HCT116 (cell line): Measurements from ENCODE around the gene ZSCAN26. TPM values are rescaled to one million over a fixed set of nuclear protein-coding genes. Genes with fewer than 3 reads are reported as not detected.

Source experiments
- ATAC-seq: fragments of 200-7000 bp; cut with Tn5 transposase; 2 replicates; pipeline ENCODE4 v1.9.1; 2020; ENCODE audit warnings: mild to moderate bottlenecking, moderate library complexity
- BruUV-seq: library from RNA; stranded (reverse); fragments of 400-500 nt; replicated peaks from 2 replicates; lab custom pipeline; 2021; lab: Mats Ljungman, UMichigan
- CTCF ChIA-PET: fragments of 300-600 bp; sonication (Branson Sonifier 250); formaldehyde crosslinking; loops from one replicate; lab custom pipeline; 2021; ENCODE audit warnings: antibody characterized with exemption; lab: Charles Lee
- POLR2A ChIA-PET: fragments of 300-600, 350-600 bp; sonication (Branson Sonifier 250); formaldehyde crosslinking; loops from one replicate; lab custom pipeline; 2021; ENCODE audit warnings: antibody characterized with exemption; lab: Charles Lee
- RAD21 ChIA-PET, 2 experiments: fragments of 300-600 bp; sonication (Branson Sonifier 250); formaldehyde crosslinking; loops; one replicate each; lab custom pipeline; 2023; ENCODE audit warnings: low total read pairs in 2 of 2; ENCODE audit not compliant: uncharacterized antibody in 2 of 2, unreplicated experiment in 2 of 2, low non-redundant PET in 1 of 2; lab: Charles Lee
- DNase-seq: peaks from one replicate; pipeline ENCODE4 v3.0.0-alpha.2; 2010; ENCODE audit warnings: low read depth, low spot score
- H2AFZ ChIP-seq: fragments of 200-600 bp; shearing (Covaris generic), sonication (generic); 2 replicates; pipeline ENCODE4 v1.6.1; 2017; ENCODE audit warnings: low read depth, mixed run types, mixed read lengths, antibody characterized with exemption, low read length; ENCODE audit not compliant: poor library complexity, severe bottlenecking
- H3K27ac ChIP-seq: 2 replicates; pipeline ENCODE4 v1.5.1; 2012; ENCODE audit warnings: low read depth, low read length
- H3K27me3 ChIP-seq: fragments of 200-600 bp; sonication (generic); 2 replicates; pipeline ENCODE4 v1.6.1; 2016; ENCODE audit warnings: mixed run types, low read length, mixed read lengths; ENCODE audit not compliant: insufficient read depth
- H3K36me3 ChIP-seq, 2 experiments: fragments of 200-500 bp in 1 of 2; fragments of 200-600 bp in 1 of 2; sonication (Bioruptor generic) in 1 of 2; sonication (generic) in 1 of 2; 2 replicates each; pipeline versions ENCODE4 v1.5.1 to v1.6.1; 2014 to 2016; ENCODE audit warnings: low read length in 2 of 2, inconsistent platforms in 1 of 2, mixed read lengths in 1 of 2, mixed run types in 1 of 2; ENCODE audit not compliant: insufficient read depth in 2 of 2, control insufficient read depth in 1 of 2
- H3K4me1 ChIP-seq, 2 experiments: fragments of 200-600 bp in 1 of 2; sonication (generic) in 1 of 2; 2 replicates each; pipeline versions ENCODE4 v1.5.1 to v1.6.1; 2012 to 2017; ENCODE audit warnings: low read length in 2 of 2, inconsistent platforms in 1 of 2, mild to moderate bottlenecking in 1 of 2, mixed read lengths in 1 of 2, mixed run types in 1 of 2, moderate library complexity in 1 of 2; ENCODE audit not compliant: insufficient read depth in 2 of 2, control insufficient read depth in 1 of 2
- H3K4me2 ChIP-seq: fragments of 200-600 bp; sonication (generic); 2 replicates; pipeline ENCODE4 v1.6.1; 2017; ENCODE audit warnings: mixed run types, low read length, mixed read lengths
- H3K4me3 ChIP-seq, 2 experiments: fragments of 200-600 bp in 1 of 2; sonication (generic) in 1 of 2; replicated peaks in 1 of 2; 2 replicates each; pipeline ENCODE4 v1.5.1; 2011 to 2016; ENCODE audit warnings: low read length in 2 of 2, control low read depth in 1 of 2, low read depth in 1 of 2, mild to moderate bottlenecking in 1 of 2, mixed read lengths in 1 of 2, mixed run types in 1 of 2
- H3K79me2 ChIP-seq: fragments of 200-600 bp; sonication (generic); 2 replicates; pipeline ENCODE4 v1.6.1; 2017; ENCODE audit warnings: mild to moderate bottlenecking, mixed run types, low read length, moderate library complexity, mixed read lengths; ENCODE audit not compliant: insufficient read depth
- H3K9ac ChIP-seq: fragments of 200-600 bp; sonication (generic); 2 replicates; pipeline ENCODE4 v1.6.1; 2016; ENCODE audit warnings: low read length, mixed read lengths
- H3K9me2 ChIP-seq: fragments of 200-600 bp; sonication (generic), shearing (Covaris generic); 2 replicates; pipeline ENCODE4 v1.6.1; 2017; ENCODE audit warnings: mixed run types, mild to moderate bottlenecking, moderate library complexity; ENCODE audit not compliant: insufficient read depth
- H3K9me3 ChIP-seq, 2 experiments: fragments of 200-500 bp in 1 of 2; fragments of 200-600 bp in 1 of 2; sonication (Bioruptor generic) in 1 of 2; sonication (generic) in 1 of 2; 2 replicates each; pipeline ENCODE4 v1.6.1; 2014 to 2017; ENCODE audit warnings: low read length in 2 of 2, mixed read lengths in 2 of 2, inconsistent platforms in 1 of 2, low read depth in 1 of 2, mild to moderate bottlenecking in 1 of 2, mixed run types in 1 of 2, moderate library complexity in 1 of 2; ENCODE audit not compliant: control insufficient read depth in 1 of 2, insufficient read depth in 1 of 2
- H4K20me1 ChIP-seq: fragments of 200-600 bp; sonication (generic), shearing (Covaris generic); 2 replicates; pipeline ENCODE4 v1.6.1; 2017; ENCODE audit warnings: mixed run types, mild to moderate bottlenecking, moderate library complexity; ENCODE audit not compliant: insufficient read depth
- CBX3 ChIP-seq: IDR thresholded peaks from 2 replicates; pipeline ENCODE4 v1.6.1; 2012; ENCODE audit warnings: low read depth
- CEBPB ChIP-seq: IDR thresholded peaks from 2 replicates; pipeline ENCODE4 v1.6.1; 2012; ENCODE audit warnings: low read depth
- EGR1 ChIP-seq: IDR thresholded peaks from 2 replicates; pipeline ENCODE4 v1.6.1; 2012; ENCODE audit warnings: low read depth
- ELF1 ChIP-seq: IDR thresholded peaks from 2 replicates; pipeline ENCODE4 v1.6.1; 2012; ENCODE audit warnings: low read depth, borderline replicate concordance
- EZH2phosphoT487 ChIP-seq: fragments of 200-600 bp; IDR thresholded peaks from 2 replicates; pipeline ENCODE4 v1.6.1; 2018; ENCODE audit warnings: antibody characterized with exemption, borderline replicate concordance
- FOSL1 ChIP-seq: IDR thresholded peaks from 2 replicates; pipeline ENCODE4 v1.6.1; 2012; ENCODE audit warnings: low read depth
- JUND ChIP-seq: IDR thresholded peaks from 2 replicates; pipeline ENCODE4 v1.6.1; 2012
- POLR2A ChIP-seq: IDR thresholded peaks from 2 replicates; pipeline ENCODE4 v1.7.0; 2011; ENCODE audit warnings: borderline replicate concordance; ENCODE audit not compliant: insufficient read depth, insufficient read length; ENCODE audit errors: extremely low read depth
- POLR2AphosphoS5 ChIP-seq: IDR thresholded peaks from 2 replicates; pipeline ENCODE4 v1.6.1; 2011; ENCODE audit warnings: mild to moderate bottlenecking, low read depth, low read length, moderate library complexity
- RAD21 ChIP-seq: IDR thresholded peaks from 2 replicates; pipeline ENCODE4 v1.6.1; 2012; ENCODE audit warnings: low read depth, mild to moderate bottlenecking
- SIN3A ChIP-seq: IDR thresholded peaks from 2 replicates; pipeline ENCODE4 v1.6.1; 2012; ENCODE audit warnings: low read depth
- TCF7L2 ChIP-seq: IDR thresholded peaks from 2 replicates; pipeline ENCODE4 v1.7.0; 2011; ENCODE audit warnings: borderline replicate concordance, inconsistent platforms; ENCODE audit not compliant: insufficient read depth, insufficient read length; ENCODE audit errors: extremely low read depth
- YY1 ChIP-seq: IDR thresholded peaks from 2 replicates; pipeline ENCODE4 v1.6.1; 2011; ENCODE audit warnings: low read length, low read depth, moderate library complexity, mild to moderate bottlenecking; ENCODE audit not compliant: insufficient replicate concordance; ENCODE audit errors: extremely low read depth
- ZFX ChIP-seq: fragments of 450-650 bp; IDR thresholded peaks from 2 replicates; pipeline ENCODE4 v1.6.1; 2017
- ZNF274 ChIP-seq: fragments of 200-500 bp; sonication (Bioruptor generic); IDR thresholded peaks from 2 replicates; pipeline ENCODE4 v1.6.1; 2014; ENCODE audit warnings: mild to moderate bottlenecking, low read depth, low read length, inconsistent platforms
- intact Hi-C: fragments of 100-400 bp; cut with micrococcal nuclease; formaldehyde crosslinking; loops from 2 replicates; pipeline ENCODE4 v1.10.0; 2022
- total RNA-seq: library from RNA; stranded (reverse); gene quantifications from one replicate; pipeline ENCODE4 v1.2.1, GENCODE V29; 2021; ENCODE audit not compliant: unreplicated experiment
- TF ChIP-seq, protein P1 (sequence below): IDR thresholded peaks from 2 replicates; pipeline ENCODE4 v1.6.1; 2012
- TF ChIP-seq, protein P2 (sequence below): IDR thresholded peaks from 2 replicates; pipeline ENCODE4 v1.6.1; 2011; ENCODE audit warnings: mild to moderate bottlenecking, low read length, moderate library complexity; ENCODE audit not compliant: insufficient replicate concordance; ENCODE audit errors: extremely low read depth
- TF ChIP-seq, protein P3 (sequence below): IDR thresholded peaks from 2 replicates; pipeline ENCODE4 v1.6.1; 2012

The ZSCAN26 gene
- total RNA-seq, 1 experiment from 2014 or later: 10.3 TPM

DNA sequence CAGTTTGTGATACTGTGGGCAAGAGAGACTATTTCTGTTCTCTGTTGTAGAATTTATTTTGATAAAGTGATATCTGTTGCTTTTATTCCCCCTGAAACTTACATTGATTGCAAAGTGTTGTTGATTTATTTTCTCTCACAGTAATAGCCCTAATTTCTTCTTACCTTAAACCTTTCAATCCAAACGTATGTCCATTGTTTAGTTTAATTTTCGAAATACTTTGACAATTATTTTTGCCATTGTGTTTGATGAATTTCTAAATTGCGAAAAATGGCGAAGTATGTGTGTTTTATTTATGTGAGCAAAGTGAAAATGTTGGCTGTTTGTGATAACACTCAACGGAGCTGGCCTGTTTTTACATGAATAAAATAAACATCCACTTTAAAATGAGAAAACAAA lies 381 bp upstream of the ZSCAN26 start:
- no peaks in the 10 kb centered on the region for H3K9me2 ChIP-seq
- POLR2A ChIA-PET: interaction anchor here (0.6 to 2.3 kb wide), 7 partner anchors 13 to 428 kb away, joined by 3 to 13 read pairs (median 4); partner anchors contain the start of genes ZKSCAN3, ZKSCAN4 and ZKSCAN8
- no peak for TF ChIP-seq FOSL1
- no peak for TF ChIP-seq CBX3
- TF ChIP-seq EGR1: no peak
- no peak for TF ChIP-seq CEBPB
- TF ChIP-seq, protein P1, sequence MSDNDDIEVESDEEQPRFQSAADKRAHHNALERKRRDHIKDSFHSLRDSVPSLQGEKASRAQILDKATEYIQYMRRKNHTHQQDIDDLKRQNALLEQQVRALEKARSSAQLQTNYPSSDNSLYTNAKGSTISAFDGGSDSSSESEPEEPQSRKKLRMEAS: no peak
- TF ChIP-seq ELF1: no peak
- no peak for TF ChIP-seq POLR2AphosphoS5
- no peak for TF ChIP-seq TCF7L2
- TF ChIP-seq POLR2A: no peak
- no peak for TF ChIP-seq JUND
- TF ChIP-seq, protein P2, sequence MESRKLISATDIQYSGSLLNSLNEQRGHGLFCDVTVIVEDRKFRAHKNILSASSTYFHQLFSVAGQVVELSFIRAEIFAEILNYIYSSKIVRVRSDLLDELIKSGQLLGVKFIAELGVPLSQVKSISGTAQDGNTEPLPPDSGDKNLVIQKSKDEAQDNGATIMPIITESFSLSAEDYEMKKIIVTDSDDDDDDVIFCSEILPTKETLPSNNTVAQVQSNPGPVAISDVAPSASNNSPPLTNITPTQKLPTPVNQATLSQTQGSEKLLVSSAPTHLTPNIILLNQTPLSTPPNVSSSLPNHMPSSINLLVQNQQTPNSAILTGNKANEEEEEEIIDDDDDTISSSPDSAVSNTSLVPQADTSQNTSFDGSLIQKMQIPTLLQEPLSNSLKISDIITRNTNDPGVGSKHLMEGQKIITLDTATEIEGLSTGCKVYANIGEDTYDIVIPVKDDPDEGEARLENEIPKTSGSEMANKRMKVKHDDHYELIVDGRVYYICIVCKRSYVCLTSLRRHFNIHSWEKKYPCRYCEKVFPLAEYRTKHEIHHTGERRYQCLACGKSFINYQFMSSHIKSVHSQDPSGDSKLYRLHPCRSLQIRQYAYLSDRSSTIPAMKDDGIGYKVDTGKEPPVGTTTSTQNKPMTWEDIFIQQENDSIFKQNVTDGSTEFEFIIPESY: no peak
- TF ChIP-seq ZNF274: no peak
- TF ChIP-seq EZH2phosphoT487: no peak
- TF ChIP-seq RAD21: no peak
- TF ChIP-seq ZFX: no peak
- no peak for TF ChIP-seq YY1
- TF ChIP-seq, protein P3, sequence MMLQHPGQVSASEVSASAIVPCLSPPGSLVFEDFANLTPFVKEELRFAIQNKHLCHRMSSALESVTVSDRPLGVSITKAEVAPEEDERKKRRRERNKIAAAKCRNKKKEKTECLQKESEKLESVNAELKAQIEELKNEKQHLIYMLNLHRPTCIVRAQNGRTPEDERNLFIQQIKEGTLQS: no peak
- no peak for TF ChIP-seq SIN3A
- H3K27me3 ChIP-seq: no peaks in the 10 kb centered on the region
- H3K27ac ChIP-seq: peak overlapping the region; percentile 71
- peak overlapping the region; percentile 76 for H3K9ac ChIP-seq
- H2AFZ ChIP-seq: peak overlapping the region; percentile 83
- RAD21 ChIA-PET: interaction anchor here (1.0 to 1.8 kb wide), 2 partner anchors 14 kb away, joined by 5 read pairs; partner anchors contain the start of gene ZKSCAN4 (in 2 of the 2)
- peaks cover 11 to 39% of the 10 kb centered on the region in 2 experiments for H3K4me1 ChIP-seq
- ATAC-seq (no peak), DNase-seq (no peak)
- peak overlapping the region; percentile 83 to 86 for H3K4me3 ChIP-seq
- peaks cover 18% of the 10 kb centered on the region for H3K79me2 ChIP-seq
- H3K4me2 ChIP-seq: peak overlapping the region; percentile 86
- H3K9me3 ChIP-seq: no peaks in the 10 kb centered on the region
- H4K20me1 ChIP-seq: no peaks in the 10 kb centered on the region
- intact Hi-C loops: loop anchor here (5.0 kb wide), 1 partner anchor 71 kb away; the partner anchor contains the start of gene ZSCAN31
- TSS peak; percentile 92 for BruUV-seq
- H3K36me3 ChIP-seq: no peaks in the 10 kb centered on the region
- CTCF ChIA-PET: interaction anchor here (1.0 kb wide), 1 partner anchor 117 kb away, joined by 3 read pairs; no protein-coding TSS in a partner anchor
